ENCODE data around the gene KCNF1.

The KCNF1 gene

DNA sequence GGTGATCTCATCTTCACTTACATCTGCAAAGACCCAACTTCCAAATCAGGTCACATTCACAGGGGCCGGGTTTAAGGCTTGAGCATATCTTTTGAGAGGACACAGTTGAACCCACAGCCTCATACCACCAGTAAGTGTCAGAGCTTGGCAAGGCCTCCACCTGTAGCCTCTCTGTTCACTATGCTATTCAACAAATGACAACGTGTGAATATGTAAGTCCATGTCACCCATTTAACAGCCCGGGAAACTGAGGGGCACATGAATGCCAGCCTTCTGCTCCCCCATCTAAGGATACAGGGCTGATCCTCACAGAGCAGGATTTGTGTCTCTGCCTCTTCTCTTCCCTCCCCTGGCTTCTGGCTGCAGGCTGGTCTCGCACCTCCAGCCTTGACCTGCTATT, 3.5 kb upstream of the KCNF1 start:
- FAIRE-seq: no peak
- DNase-seq (ENCODE audit: insufficient read length, low spot score): no peak
- TF ChIP-seq POU2F2 (IDR thresholded peaks at IDR 0.05; ENCODE audit: low read depth, low read length): no peak
- no peak for TF ChIP-seq POLR2A (IDR thresholded peaks at IDR 0.05; ENCODE audit: low read depth, low read length)
- no peak for TF ChIP-seq SPI1 (IDR thresholded peaks at IDR 0.05; ENCODE audit: low read depth, low read length)
- no peak for TF ChIP-seq PAX5 (IDR thresholded peaks at IDR 0.05; ENCODE audit: insufficient read depth, low read length, severe bottlenecking)
- TF ChIP-seq TAF1 (IDR thresholded peaks at IDR 0.05; ENCODE audit: low read depth, low read length): no peak
- TF ChIP-seq POLR2AphosphoS5 (IDR thresholded peaks at IDR 0.05; ENCODE audit: low read depth, low read length): no peak

GRCh38 chr2:10909050-10909995, 2.4 kb upstream of the KCNF1 start:
- FAIRE-seq (no peak), DNase-seq (ENCODE audit: insufficient read length, low spot score) (no peak)
- TF ChIP-seq POLR2A (IDR thresholded peaks at IDR 0.05; ENCODE audit: low read depth, low read length) (no peak), POU2F2 (IDR thresholded peaks at IDR 0.05; ENCODE audit: low read depth, low read length) (no peak), POLR2AphosphoS5 (IDR thresholded peaks at IDR 0.05; ENCODE audit: low read depth, low read length) (no peak), PAX5 (IDR thresholded peaks at IDR 0.05; ENCODE audit: insufficient read depth, low read length, severe bottlenecking) (no peak), TAF1 (IDR thresholded peaks at IDR 0.05; ENCODE audit: low read depth, low read length) (no peak), SPI1 (IDR thresholded peaks at IDR 0.05; ENCODE audit: low read depth, low read length) (no peak)

DNA sequence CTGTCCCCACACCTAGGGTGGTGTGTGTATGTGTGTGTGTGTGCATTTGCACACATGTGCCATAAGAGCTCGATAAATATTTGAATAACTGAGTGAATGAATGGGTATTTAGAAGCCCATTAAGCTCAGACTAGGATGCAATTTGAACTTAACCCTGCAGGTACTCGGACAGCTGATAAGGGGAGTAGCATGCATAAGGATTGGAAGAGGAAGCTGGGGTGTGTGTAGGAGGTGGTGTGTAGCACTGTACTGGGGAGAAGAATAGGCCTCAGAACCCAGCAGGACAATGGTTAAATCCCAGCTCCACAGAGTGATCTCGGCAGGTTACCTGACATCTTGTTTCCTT, 1.8 kb upstream of the KCNF1 start:
- no peak for FAIRE-seq
- TF ChIP-seq TAF1 (IDR thresholded peaks at IDR 0.05; ENCODE audit: low read depth, low read length) (no peak), PAX5 (IDR thresholded peaks at IDR 0.05; ENCODE audit: insufficient read depth, low read length, severe bottlenecking) (no peak), POU2F2 (IDR thresholded peaks at IDR 0.05; ENCODE audit: low read depth, low read length) (no peak), SPI1 (IDR thresholded peaks at IDR 0.05; ENCODE audit: low read depth, low read length) (no peak), POLR2AphosphoS5 (IDR thresholded peaks at IDR 0.05; ENCODE audit: low read depth, low read length) (no peak), POLR2A (IDR thresholded peaks at IDR 0.05; ENCODE audit: low read depth, low read length) (no peak)
- no peak for DNase-seq (ENCODE audit: insufficient read length, low spot score)

GRCh38 chr2:10910625-10911024, 1.1 kb upstream of the KCNF1 start:
- TF ChIP-seq PAX5 (IDR thresholded peaks at IDR 0.05; ENCODE audit: insufficient read depth, low read length, severe bottlenecking): no peak
- TF ChIP-seq SPI1 (IDR thresholded peaks at IDR 0.05; ENCODE audit: low read depth, low read length): no peak
- TF ChIP-seq POLR2A (IDR thresholded peaks at IDR 0.05; ENCODE audit: low read depth, low read length): no peak
- no peak for TF ChIP-seq TAF1 (IDR thresholded peaks at IDR 0.05; ENCODE audit: low read depth, low read length)
- no peak for TF ChIP-seq POU2F2 (IDR thresholded peaks at IDR 0.05; ENCODE audit: low read depth, low read length)
- no peak for TF ChIP-seq POLR2AphosphoS5 (IDR thresholded peaks at IDR 0.05; ENCODE audit: low read depth, low read length)
- FAIRE-seq: no peak
- DNase-seq (ENCODE audit: insufficient read length, low spot score): no peak

DNA sequence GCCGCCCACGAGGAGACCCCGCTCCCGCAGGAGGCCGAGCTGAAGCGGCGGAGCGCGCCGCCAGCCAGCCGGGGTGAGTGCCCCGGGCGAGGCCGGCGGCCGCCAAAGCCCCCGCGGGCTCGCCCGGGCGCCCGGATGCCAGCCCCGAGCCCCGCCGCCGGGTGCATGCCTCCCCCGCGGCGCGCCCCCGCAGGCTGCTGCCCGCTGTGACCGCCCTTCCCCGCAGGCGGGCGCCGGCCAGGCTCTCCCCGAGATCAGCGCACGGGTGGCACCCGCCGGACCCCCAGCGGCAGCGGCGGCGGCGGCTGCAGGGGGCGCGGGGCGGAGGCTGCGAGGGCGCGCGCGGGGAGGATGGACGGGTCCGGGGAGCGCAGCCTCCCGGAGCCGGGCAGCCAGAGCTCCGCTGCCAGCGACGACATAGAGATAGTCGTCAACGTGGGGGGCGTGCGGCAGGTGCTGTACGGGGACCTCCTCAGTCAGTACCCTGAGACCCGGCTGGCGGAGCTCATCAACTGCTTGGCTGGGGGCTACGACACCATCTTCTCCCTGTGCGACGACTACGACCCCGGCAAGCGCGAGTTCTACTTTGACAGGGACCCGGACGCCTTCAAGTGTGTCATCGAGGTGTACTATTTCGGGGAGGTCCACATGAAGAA, 470 bp downstream of the KCNF1 start:
- TF ChIP-seq POLR2AphosphoS5 (IDR thresholded peaks at IDR 0.05; ENCODE audit: low read depth, low read length) (no peak), TAF1 (IDR thresholded peaks at IDR 0.05; ENCODE audit: low read depth, low read length) (no peak), PAX5 (IDR thresholded peaks at IDR 0.05; ENCODE audit: insufficient read depth, low read length, severe bottlenecking) (no peak), SPI1 (IDR thresholded peaks at IDR 0.05; ENCODE audit: low read depth, low read length) (no peak), POLR2A (IDR thresholded peaks at IDR 0.05; ENCODE audit: low read depth, low read length) (no peak), POU2F2 (IDR thresholded peaks at IDR 0.05; ENCODE audit: low read depth, low read length) (no peak)
- no peak for DNase-seq (ENCODE audit: insufficient read length, low spot score)
- FAIRE-seq: no peak

GRCh38 chr2:10912796-10913455, 1.2 kb downstream of the KCNF1 start:
- FAIRE-seq (no peak), DNase-seq (ENCODE audit: insufficient read length, low spot score) (no peak)
- TF ChIP-seq TAF1 (IDR thresholded peaks at IDR 0.05; ENCODE audit: low read depth, low read length) (no peak), POLR2A (IDR thresholded peaks at IDR 0.05; ENCODE audit: low read depth, low read length) (no peak), POU2F2 (IDR thresholded peaks at IDR 0.05; ENCODE audit: low read depth, low read length) (no peak), SPI1 (IDR thresholded peaks at IDR 0.05; ENCODE audit: low read depth, low read length) (no peak), PAX5 (IDR thresholded peaks at IDR 0.05; ENCODE audit: insufficient read depth, low read length, severe bottlenecking) (no peak), POLR2AphosphoS5 (IDR thresholded peaks at IDR 0.05; ENCODE audit: low read depth, low read length) (no peak)

DNA sequence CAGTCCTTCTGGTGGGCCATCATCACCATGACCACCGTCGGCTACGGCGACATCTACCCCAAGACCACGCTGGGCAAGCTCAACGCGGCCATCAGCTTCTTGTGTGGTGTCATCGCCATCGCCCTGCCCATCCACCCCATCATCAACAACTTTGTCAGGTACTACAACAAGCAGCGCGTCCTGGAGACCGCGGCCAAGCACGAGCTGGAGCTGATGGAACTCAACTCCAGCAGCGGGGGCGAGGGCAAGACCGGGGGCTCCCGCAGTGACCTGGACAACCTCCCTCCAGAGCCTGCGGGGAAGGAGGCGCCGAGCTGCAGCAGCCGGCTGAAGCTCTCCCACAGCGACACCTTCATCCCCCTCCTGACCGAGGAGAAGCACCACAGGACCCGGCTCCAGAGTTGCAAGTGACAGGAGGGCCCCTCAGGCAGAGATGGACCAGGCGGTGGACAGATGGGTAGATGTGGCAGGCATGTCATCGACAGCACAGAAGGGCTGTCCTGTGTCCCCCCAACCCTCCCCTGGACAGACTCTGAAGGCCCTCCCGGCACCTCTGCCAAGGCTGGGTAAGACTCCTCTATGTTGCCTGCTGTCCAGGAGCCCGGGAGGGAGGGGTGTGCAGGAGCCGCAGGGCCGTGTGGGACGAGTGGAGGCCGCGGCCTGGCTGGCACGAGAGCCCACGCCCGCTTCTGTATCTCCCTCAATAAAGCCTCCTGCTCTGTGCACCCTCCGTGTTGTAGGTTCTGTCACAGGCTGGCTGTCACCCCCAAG, 2.0 kb downstream of the KCNF1 start:
- FAIRE-seq: no peak

DNA sequence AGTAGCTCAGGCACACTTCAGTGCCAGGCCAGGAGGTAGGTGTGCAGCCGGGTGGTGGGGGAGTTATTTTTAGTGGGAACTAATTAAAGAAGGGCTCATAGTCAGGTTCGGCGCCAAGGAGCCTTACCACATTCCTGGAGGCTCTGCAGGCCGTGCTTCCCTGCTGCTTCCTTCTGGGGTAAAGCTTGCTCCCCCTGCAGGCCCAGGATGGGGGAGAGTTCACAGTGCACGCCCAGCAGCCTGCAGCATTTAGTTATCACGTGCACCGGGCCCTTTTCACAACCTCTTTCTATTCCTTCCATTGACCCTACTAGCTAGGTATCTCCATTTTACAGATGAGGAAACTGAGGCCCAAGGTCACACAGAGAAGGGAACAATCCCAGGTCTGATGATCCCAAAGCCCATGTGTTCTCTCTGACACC, 2.5 kb downstream of the KCNF1 start:
- no peak for TF ChIP-seq SPI1 (IDR thresholded peaks at IDR 0.05; ENCODE audit: low read depth, low read length)
- no peak for TF ChIP-seq TAF1 (IDR thresholded peaks at IDR 0.05; ENCODE audit: low read depth, low read length)
- TF ChIP-seq POLR2A (IDR thresholded peaks at IDR 0.05; ENCODE audit: low read depth, low read length): no peak
- no peak for TF ChIP-seq POU2F2 (IDR thresholded peaks at IDR 0.05; ENCODE audit: low read depth, low read length)
- TF ChIP-seq PAX5 (IDR thresholded peaks at IDR 0.05; ENCODE audit: insufficient read depth, low read length, severe bottlenecking): no peak
- no peak for TF ChIP-seq POLR2AphosphoS5 (IDR thresholded peaks at IDR 0.05; ENCODE audit: low read depth, low read length)
- DNase-seq (ENCODE audit: insufficient read length, low spot score) (no peak), FAIRE-seq (no peak)

More for the DNA sequence above, 2.0 kb downstream of the KCNF1 start:
- TF ChIP-seq POLR2A (IDR thresholded peaks at IDR 0.05; ENCODE audit: low read depth, low read length): no peak
- TF ChIP-seq POLR2AphosphoS5 (IDR thresholded peaks at IDR 0.05; ENCODE audit: low read depth, low read length): no peak
- no peak for TF ChIP-seq TAF1 (IDR thresholded peaks at IDR 0.05; ENCODE audit: low read depth, low read length)
- TF ChIP-seq SPI1 (IDR thresholded peaks at IDR 0.05; ENCODE audit: low read depth, low read length): no peak
- no peak for TF ChIP-seq POU2F2 (IDR thresholded peaks at IDR 0.05; ENCODE audit: low read depth, low read length)
- TF ChIP-seq PAX5 (IDR thresholded peaks at IDR 0.05; ENCODE audit: insufficient read depth, low read length, severe bottlenecking): no peak
- DNase-seq (ENCODE audit: insufficient read length, low spot score): no peak
